ENCODE measurements around the gene ZMAT1. TPM values are rescaled to one million over a fixed set of nuclear protein-coding genes. Genes with fewer than 3 reads are reported as not detected.

The ZMAT1 gene
- 1 to 10 TPM; 6.0 TPM for total RNA-seq

DNA sequence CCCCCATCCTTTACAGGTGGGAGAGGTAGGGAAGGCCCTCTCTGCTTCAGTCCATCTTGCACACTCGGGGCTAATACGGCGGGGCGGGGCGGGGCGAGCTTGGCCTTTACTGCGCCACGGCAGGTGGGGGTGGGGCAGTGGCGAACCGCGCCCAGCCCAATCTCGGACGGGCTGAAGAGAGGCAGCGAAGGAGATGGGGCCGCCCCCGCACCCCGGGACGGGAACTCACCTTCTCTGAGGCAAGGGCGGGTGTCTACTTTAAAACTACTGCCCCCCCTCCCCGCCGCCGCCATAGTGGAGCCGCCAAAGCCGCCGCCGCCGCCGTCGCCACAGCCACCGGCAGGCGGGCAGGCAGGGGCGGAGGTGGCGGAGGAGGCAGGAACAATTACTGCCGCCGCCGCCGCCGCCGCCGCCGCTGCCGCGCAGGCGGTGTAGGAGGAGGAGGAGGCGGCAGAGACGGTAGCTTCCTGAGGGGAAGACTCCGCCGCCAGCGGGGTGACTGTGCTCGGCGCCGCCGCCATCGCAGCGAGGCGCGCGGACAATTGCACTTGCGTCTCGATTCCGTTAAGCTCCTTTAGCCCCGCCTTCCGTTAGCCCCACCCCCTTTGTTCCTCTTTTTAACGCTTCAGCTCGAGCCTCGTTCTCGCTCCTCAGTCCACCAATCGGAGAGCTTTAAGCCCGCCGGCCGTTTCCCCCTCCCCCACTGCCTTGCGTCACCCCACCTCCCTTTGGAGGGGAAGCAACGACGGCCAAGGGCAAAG is at the start of gene ZMAT1:
Gene ZMAT1 (minus strand): TSS at position 540 of the 761 bp plus-strand sequence. CDS start 19 bp downstream, at position 521.

Other genes with a start within 250 kb of the ZMAT1 start
- under 1 TPM; 0.22 to 0.25 TPM for gene TCEAL2, start 193.7 kb upstream of the ZMAT1 start, total RNA-seq
- gene TCEAL6, start 210.5 kb upstream of the ZMAT1 start, total RNA-seq = not detected
- 1 to 10 TPM; 4.6 to 5.8 TPM for gene BEX5, start 223.9 kb upstream of the ZMAT1 start, total RNA-seq